Natural killer cell treated with Interleukin-12 subunit alpha and Interleukin-12 subunit beta and Interleukin-15 and Interleukin-18, amount 100 ng/mL, for 72 hours (primary cell): ENCODE results near the gene ZFR. TPM values are rescaled to one million over a fixed set of nuclear protein-coding genes. Genes with fewer than 3 reads are reported as not detected.
"Not testable (repeated sequence)": the region's sequence is repeated elsewhere in the genome, so short reads cannot be mapped to it uniquely, and the experiment has no call there.

Experiments
- ATAC-seq, 2 donors: fragments of 150-1000 bp; cut with Tn5 transposase in 1 of 2; sonication (Bioruptor Pico), chemical (Tn5 transposase) in 1 of 2; 2 replicates each; pipeline ENCODE4 v1.10.0; 2021
- DNase-seq: peaks from one replicate; pipeline ENCODE4 v3.0.0; 2022; ENCODE audit warnings: low spot score
- H3K27ac Mint-ChIP-seq, 2 donors: 1 replicate in 1 of 2; 2 replicates in 1 of 2; pipeline ENCODE4 v1.8.0; 2022; ENCODE audit warnings: mixed read lengths in 2 of 2, mild to moderate bottlenecking in 1 of 2, moderate library complexity in 1 of 2
- H3K27me3 Mint-ChIP-seq, 2 donors: 1 replicate in 1 of 2; 2 replicates in 1 of 2; pipeline ENCODE4 v1.8.0; 2022; ENCODE audit warnings: mixed read lengths in 2 of 2
- H3K36me3 Mint-ChIP-seq: one replicate; pipeline ENCODE4 v1.8.0; 2022; ENCODE audit warnings: mixed read lengths
- H3K4me1 Mint-ChIP-seq, 2 donors: 1 replicate in 1 of 2; 2 replicates in 1 of 2; pipeline ENCODE4 v1.8.0; 2022; ENCODE audit warnings: low read depth in 2 of 2, mixed read lengths in 2 of 2, mild to moderate bottlenecking in 1 of 2
- H3K4me3 Mint-ChIP-seq: one replicate; pipeline ENCODE4 v1.8.0; 2022; ENCODE audit warnings: mixed read lengths
- H3K9me3 Mint-ChIP-seq: 2 replicates; pipeline ENCODE4 v1.8.0; 2022; ENCODE audit warnings: mixed read lengths
- total RNA-seq, 2 donors: library from RNA; stranded (reverse); gene quantifications; one replicate each; pipeline ENCODE4 v1.2.3, GENCODE V29; 2022

The ZFR gene
- total RNA-seq, 2 donors from 2014 or later: 58.2 to 70.5 TPM

DNA sequence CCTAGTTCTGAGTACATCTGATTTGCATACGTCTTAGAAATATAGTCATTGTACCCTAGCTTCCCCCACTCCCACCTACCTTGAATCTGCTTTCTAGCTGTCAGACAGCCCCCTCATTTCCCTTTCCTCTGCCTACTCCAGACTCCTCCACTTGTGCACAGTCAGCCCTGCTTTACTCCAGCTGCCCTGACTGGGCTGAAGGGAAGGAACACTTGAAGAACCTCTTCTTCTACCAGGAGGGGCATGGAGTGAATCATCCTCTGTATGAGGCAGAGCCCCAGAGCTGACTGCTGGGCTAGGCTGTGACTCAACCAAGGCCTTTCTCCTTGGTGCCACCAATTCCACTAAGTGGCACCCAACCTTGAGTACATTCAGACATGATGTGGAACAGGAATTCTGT lies 18.1 kb upstream of the ZFR start:
- no peaks in the 10 kb centered on the region for H3K9me3 Mint-ChIP-seq
- peaks cover 0 to 7% of the 10 kb centered on the region in 2 donors for H3K4me1 Mint-ChIP-seq
- H3K4me3 Mint-ChIP-seq: no peak overlapping the region
- H3K27me3 Mint-ChIP-seq: peaks cover 0 to 4% of the 10 kb centered on the region in 2 donors
- ATAC-seq (peak; percentile 67 to 69), DNase-seq (no peak)
- no peaks in the 10 kb centered on the region for H3K36me3 Mint-ChIP-seq
- peak overlapping the region in 1 of 2 donors; percentile 63 for H3K27ac Mint-ChIP-seq

DNA sequence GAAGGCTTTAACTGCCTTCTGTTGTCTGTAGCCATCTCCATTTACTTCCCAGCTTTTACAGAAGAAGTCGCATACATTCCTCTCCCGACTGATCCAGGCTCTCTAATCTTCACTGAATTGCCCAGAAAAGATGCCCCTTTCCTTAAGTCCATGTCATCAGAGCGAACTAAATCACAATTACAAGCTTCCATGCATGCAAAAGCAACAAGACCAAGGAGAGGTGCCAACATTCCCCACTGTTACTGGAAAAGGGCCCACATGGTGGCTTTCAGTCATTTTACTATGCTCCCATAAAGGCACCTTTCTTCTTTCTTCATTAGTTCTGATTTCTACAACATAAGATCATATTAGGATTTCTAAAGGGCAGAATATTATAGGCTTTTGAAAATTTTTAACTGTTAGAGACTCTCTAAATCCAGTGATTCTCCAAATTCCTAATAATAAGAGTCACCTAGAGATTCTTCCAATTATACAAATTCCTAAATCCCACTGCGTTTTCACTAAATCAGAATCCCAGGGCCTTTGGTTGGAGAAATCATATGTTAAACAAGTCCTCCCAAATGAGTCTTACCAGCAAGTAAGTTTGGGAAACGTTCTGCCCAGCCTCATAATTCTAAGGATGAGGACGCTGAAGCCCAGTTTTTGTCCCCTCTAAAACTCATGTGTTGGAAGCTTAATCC lies 17.0 kb upstream of the ZFR start:
- Mint-ChIP-seq H3K27ac (no peak overlapping the region), H3K4me3 (no peak overlapping the region), H3K36me3 (no peaks in the 10 kb centered on the region), H3K4me1 (peaks cover 0 to 7% of the 10 kb centered on the region in 2 donors), H3K27me3 (peaks cover 5 to 8% of the 10 kb centered on the region in 2 donors), H3K9me3 (no peaks in the 10 kb centered on the region)
- no peak for DNase-seq
- ATAC-seq: no peak

DNA sequence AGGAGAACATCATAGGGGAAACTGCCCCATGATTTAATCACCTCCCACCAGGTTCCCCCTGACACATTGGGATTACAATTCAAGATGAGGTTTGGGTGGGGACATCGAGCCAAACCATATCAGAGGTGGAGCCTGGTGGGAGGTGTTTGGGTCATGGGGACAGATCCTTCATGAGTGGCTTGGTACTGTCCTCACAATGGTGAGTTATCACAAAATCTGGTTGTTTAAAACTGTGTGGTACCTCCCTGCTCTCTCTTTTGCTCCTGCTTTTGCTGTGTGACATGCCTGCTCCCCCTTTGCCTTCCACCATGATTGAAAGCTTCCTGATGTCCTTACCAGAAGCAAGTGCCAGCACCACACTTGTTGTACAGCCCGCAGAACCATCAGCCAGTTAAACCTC lies 16.2 kb upstream of the ZFR start:
- ATAC-seq (no peak), DNase-seq (no peak)
- H3K36me3 Mint-ChIP-seq: no peaks in the 10 kb centered on the region
- no peaks in the 10 kb centered on the region for H3K9me3 Mint-ChIP-seq
- no peak overlapping the region for H3K4me3 Mint-ChIP-seq
- no peak overlapping the region for H3K27ac Mint-ChIP-seq
- H3K4me1 Mint-ChIP-seq: peaks cover 0 to 7% of the 10 kb centered on the region in 2 donors
- peaks cover 9 to 10% of the 10 kb centered on the region in 2 donors for H3K27me3 Mint-ChIP-seq

DNA sequence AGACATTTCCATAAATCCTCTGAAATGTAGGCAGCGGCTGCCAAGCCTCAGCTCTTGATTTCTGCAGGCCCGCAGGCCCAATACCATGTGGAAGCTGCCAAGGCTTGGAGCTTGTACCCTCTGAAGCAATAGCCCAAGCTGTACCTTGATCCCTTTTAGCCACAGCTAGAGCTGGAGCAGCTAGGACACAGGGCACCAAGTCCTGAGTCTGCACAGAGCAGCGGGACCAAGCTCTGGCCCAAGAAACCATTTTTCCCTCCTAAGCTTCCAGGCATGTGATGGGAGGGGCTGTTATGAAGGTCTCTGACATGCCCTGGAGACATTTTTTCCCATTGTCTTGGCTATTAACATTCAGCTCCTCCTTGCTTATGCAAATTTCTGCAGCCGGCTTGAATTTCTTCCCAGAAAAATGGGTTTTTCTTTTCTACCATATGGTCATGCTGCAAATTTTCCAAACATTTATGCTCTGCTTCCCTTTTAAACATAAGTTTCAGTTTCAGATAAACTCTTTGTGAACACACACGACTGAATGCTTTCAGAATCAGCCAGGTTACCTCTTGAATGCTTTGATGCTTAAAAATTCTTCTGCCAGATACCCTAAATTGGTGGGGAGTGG lies 14.4 kb upstream of the ZFR start:
- no peak overlapping the region for H3K4me3 Mint-ChIP-seq
- DNase-seq (no peak), ATAC-seq (no peak)
- H3K27ac Mint-ChIP-seq: no peak overlapping the region
- peaks cover 0 to 7% of the 10 kb centered on the region in 2 donors for H3K4me1 Mint-ChIP-seq
- no peaks in the 10 kb centered on the region for H3K36me3 Mint-ChIP-seq
- H3K27me3 Mint-ChIP-seq: peaks cover 10 to 17% of the 10 kb centered on the region in 2 donors
- no peaks in the 10 kb centered on the region for H3K9me3 Mint-ChIP-seq

DNA sequence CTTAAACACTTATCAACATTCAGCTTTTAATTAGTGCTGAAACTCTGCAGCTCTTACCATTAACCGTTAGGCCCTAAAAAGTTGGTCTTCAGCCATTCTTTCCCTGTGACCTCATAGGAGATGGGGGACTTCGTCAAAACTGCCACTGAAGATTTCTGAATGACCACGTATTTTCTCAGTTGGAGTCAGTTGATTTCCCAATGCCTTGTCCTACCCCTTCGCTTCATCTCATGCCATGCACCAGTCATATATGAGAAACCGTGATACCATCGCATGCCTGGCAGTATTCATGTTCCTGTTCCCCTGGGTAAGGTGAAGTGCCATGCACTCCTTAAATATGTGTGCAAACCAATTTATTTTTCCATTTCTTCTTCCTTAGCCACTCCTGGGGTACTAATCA lies 10.8 kb upstream of the ZFR start:
- Mint-ChIP-seq H3K4me3 (no peak overlapping the region), H3K9me3 (no peaks in the 10 kb centered on the region), H3K27ac (no peak overlapping the region), H3K27me3 (peaks cover 6 to 17% of the 10 kb centered on the region in 2 donors), H3K4me1 (no peaks in the 10 kb centered on the region), H3K36me3 (no peaks in the 10 kb centered on the region)
- DNase-seq: no peak
- ATAC-seq: no peak

DNA sequence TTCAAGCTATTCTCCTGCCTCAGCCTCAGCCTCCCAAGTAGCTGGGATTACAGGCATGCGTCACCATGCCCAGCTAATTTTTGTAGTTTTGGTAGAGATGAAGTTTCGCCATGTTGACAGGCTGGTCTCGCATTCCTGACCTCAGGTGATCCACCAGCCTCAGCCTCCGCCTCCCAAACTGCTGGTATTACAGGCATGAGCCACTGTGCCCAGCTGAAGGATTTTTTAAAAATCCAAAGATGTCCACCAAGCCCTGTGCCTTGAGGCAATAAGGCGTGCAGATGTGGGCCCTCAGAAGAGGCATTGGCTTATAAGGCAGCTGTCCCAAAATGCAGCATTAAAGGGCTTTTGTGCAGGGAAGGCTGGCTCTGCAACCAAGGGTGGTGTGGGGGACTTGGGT lies 10.3 kb upstream of the ZFR start:
- Mint-ChIP-seq H3K4me1 (no peaks in the 10 kb centered on the region), H3K4me3 (no peak overlapping the region), H3K27me3 (peaks cover 6 to 17% of the 10 kb centered on the region in 2 donors), H3K9me3 (no peaks in the 10 kb centered on the region), H3K27ac (no peak overlapping the region), H3K36me3 (no peaks in the 10 kb centered on the region)
- no peak for ATAC-seq
- DNase-seq: no peak

DNA sequence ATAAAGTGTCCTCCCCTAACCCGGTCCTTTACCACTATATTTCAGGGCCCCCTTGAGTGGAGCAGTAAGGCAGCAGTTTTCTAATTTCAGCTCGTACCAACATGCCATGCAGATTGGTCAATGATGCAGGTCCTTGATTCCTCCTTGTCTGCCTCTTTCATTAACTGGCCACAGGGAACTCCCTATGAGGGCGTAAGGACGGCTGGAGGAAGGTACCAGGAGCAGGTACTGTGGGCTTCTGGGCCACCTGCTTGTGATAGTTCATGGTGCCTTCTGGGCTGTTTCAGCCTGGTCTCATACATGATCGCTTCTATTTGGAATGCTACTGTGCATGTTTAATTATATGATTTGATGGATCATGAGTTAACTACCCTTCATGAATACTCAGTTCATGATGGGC lies 9.4 kb upstream of the ZFR start:
- Mint-ChIP-seq H3K4me1 (no peaks in the 10 kb centered on the region), H3K4me3 (no peak overlapping the region), H3K27ac (no peak overlapping the region), H3K27me3 (peaks cover 6 to 17% of the 10 kb centered on the region in 2 donors), H3K9me3 (no peaks in the 10 kb centered on the region), H3K36me3 (no peaks in the 10 kb centered on the region)
- DNase-seq (no peak), ATAC-seq (no peak)

DNA sequence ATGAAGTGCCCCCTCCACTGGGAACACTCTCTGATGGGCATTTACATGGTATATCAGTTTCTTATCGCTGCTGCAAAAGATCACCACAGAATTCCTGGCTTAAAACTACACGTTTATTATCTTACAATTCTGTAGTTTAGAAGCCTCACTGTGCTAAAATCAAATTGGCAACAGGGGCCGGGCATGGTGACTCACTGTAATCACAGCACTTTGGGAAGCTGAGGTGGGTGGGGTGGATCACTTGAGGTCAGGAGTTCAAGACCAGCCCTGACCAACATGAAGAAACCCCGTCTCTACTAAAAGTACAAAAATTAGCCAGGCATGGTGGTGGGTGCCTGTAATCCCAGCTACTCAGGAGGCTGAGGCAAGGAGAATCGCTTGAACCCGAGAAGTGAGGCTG lies 7.8 kb upstream of the ZFR start:
- not testable (repeated sequence) for H3K27ac Mint-ChIP-seq, H3K9me3 Mint-ChIP-seq, DNase-seq, H3K4me1 Mint-ChIP-seq, H3K36me3 Mint-ChIP-seq, ATAC-seq, H3K4me3 Mint-ChIP-seq
- H3K27me3 Mint-ChIP-seq: peaks cover 6 to 17% of the 10 kb centered on the region in 2 donors

DNA sequence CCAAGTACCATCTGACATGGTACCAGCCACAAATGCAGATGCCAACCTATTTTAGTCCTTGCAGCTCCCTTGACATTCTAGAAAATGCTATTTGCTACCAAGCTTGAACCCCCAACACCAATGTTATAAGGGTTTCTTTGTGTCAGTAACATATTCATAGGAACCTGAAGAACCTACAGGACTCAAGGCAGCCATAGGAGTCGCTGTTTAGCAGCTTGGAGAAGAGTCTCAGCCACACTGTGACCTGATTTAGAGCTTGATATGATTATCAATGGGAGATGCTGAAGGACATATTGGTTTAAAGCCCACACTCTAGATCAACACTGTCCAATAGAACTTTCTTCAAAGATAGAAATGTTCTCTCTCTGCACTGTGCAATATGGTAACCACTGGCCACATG lies 6.4 kb upstream of the ZFR start:
- no peaks in the 10 kb centered on the region for H3K36me3 Mint-ChIP-seq
- H3K9me3 Mint-ChIP-seq: no peaks in the 10 kb centered on the region
- no peak overlapping the region for H3K27ac Mint-ChIP-seq
- no peak overlapping the region for H3K4me3 Mint-ChIP-seq
- ATAC-seq (peak in 1 of 2 donors; percentile 50), DNase-seq (no peak)
- no peaks in the 10 kb centered on the region for H3K4me1 Mint-ChIP-seq
- H3K27me3 Mint-ChIP-seq: peaks cover 0 to 9% of the 10 kb centered on the region in 2 donors

DNA sequence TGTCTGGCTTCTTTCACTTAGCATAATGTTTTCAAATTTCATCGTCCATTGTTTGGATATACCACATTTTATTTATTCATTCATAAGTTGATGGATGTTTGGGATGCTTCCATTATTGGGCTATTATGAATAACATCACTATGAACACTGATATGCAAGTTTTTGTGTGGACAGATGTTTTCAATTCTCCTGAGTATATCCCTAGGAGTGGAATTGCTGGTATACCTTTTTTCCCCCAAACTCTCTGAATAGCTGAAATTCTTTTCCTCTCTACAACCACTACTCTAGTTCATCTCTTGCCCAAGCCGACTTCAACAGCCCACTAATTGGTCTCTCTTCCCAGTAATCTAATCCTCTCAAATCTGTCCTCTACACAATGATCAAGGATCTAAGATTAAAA lies 4.7 kb upstream of the ZFR start:
- Mint-ChIP-seq H3K4me3 (no peak overlapping the region), H3K9me3 (no peaks in the 10 kb centered on the region), H3K4me1 (peaks cover 12% of the 10 kb centered on the region in 2 donors), H3K27me3 (no peaks in the 10 kb centered on the region), H3K27ac (no peak overlapping the region), H3K36me3 (no peaks in the 10 kb centered on the region)
- ATAC-seq (no peak), DNase-seq (no peak)

DNA sequence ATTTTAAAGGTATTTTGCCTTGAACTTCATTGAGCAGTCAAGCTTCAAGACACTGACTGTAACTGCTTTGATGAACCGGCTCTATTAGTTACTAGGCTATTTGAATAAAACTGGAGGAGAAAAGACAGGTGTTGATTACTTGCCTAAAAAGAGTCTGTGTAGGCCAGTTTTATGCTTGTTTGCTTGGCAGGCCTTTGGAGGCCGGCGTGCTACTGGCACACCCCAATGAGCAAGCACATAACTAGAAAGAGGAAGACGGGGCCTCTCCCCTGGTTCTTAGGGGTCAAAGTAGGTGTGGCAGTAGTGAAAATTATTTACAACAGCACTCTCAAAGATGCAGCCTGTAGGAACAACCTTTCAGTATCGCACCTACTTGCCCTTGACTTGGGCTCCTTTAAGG lies 2.1 kb upstream of the ZFR start:
- Mint-ChIP-seq H3K9me3 (no peaks in the 10 kb centered on the region), H3K4me3 (no peak overlapping the region), H3K4me1 (peaks cover 22 to 26% of the 10 kb centered on the region in 2 donors), H3K27ac (no peak overlapping the region), H3K36me3 (peaks cover 8% of the 10 kb centered on the region), H3K27me3 (no peaks in the 10 kb centered on the region)
- ATAC-seq: no peak
- no peak for DNase-seq

DNA sequence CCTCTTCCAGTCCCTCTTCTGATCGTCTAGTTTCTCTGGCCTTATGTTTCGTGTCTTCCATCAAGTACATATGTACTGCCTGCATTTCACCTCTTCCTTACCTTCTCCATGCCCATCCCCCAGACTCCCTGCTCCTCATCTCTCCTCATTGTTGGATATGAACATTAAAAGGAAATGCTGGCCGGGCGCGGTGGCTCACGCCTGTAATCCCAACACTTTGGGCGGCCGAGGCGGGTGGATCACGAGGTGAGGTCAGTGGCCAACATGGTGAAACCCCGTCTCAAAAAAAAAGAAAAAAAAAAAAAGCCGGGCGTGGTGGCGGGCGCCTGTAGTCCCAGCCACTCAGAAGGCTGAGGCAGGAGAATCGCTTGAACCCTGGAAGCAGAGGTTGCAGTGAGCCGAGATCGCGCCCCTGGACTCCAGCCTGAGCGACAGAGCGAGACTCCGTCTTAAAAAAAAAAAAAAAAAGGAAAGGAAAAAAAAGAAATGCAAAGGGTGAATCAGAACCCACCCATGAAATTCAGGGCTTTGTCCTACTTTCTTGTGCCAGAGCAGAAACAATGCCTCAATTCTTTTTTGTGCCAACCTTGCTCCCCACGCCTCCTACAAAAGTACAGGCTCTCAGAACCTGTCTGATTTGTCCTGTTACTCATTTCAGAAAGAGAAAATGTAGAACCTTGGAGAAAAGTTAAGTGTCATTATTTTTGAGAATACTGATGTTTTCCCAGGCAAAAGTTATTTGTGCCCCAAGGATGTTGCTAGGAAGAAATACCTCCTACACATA lies 1.5 kb upstream of the ZFR start:
- H3K9me3 Mint-ChIP-seq: no peaks in the 10 kb centered on the region
- DNase-seq (no peak), ATAC-seq (no peak)
- peaks cover 8% of the 10 kb centered on the region for H3K36me3 Mint-ChIP-seq
- H3K27me3 Mint-ChIP-seq: no peaks in the 10 kb centered on the region
- peaks cover 22 to 26% of the 10 kb centered on the region in 2 donors for H3K4me1 Mint-ChIP-seq
- H3K27ac Mint-ChIP-seq: peak overlapping the region in 1 of 2 donors; percentile 96
- peak overlapping the region; percentile 94 for H3K4me3 Mint-ChIP-seq

DNA sequence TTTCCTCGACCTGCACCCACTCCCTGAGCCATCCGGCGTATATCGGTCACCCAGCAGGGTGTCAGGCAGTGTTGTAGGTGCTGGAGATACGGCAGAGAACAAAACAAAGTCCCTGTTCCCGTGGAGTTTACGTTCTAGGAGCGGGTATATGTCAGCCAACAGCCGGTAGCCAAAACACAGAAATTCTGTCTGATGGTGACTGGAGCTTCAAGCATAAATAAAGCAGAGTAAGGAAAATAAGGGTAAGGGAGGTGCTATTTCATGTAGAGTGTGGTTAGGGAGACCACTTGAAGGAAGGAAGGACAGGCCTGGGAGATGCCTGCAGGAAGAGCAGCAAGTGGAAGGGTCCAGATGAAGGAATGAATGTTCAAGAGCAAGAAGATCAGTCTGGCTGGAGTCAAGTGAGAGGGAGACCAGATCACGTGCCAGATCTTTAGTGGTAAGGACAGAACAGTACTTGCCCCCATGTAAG lies 783 bp upstream of the ZFR start:
- no peak for ATAC-seq
- no peak for DNase-seq
- Mint-ChIP-seq H3K27ac (peak overlapping the region; percentile 85 to 96), H3K4me1 (peaks cover 22 to 26% of the 10 kb centered on the region in 2 donors), H3K36me3 (peaks cover 8% of the 10 kb centered on the region), H3K27me3 (no peaks in the 10 kb centered on the region), H3K4me3 (peak overlapping the region; percentile 94), H3K9me3 (no peaks in the 10 kb centered on the region)
